HepG2 (cell line): Measurements from ENCODE around the gene HYDIN. TPM values are rescaled to one million over a fixed set of nuclear protein-coding genes. Genes with fewer than 3 reads are reported as not detected.
"Not testable (repeated sequence)": the region's sequence is repeated elsewhere in the genome, so short reads cannot be mapped to it uniquely, and the experiment has no call there.

Source experiments
- ATAC-seq: fragments of 200-7000 bp; cut with Tn5 transposase; 3 replicates; pipeline ENCODE4 v1.9.1; 2020; ENCODE audit warnings: mild to moderate bottlenecking, moderate library complexity
- BruUV-seq: library from RNA; stranded (reverse); fragments of 400-500 nt; replicated peaks from 2 replicates; lab custom pipeline; 2021; lab: Mats Ljungman, UMichigan
- CTCF ChIA-PET: fragments of 300-600 bp; formaldehyde crosslinking; extraction: SDS; loops from one replicate; lab custom pipeline; 2021; ENCODE audit warnings: low total read pairs, inconsistent platforms, low intra/inter-chr PET ratio; lab: Yijun Ruan, JAX
- POLR2A ChIA-PET: fragments of 350-600 bp; sonication (Branson Sonifier 250); formaldehyde crosslinking; loops from one replicate; lab custom pipeline; 2020; ENCODE audit warnings: antibody characterized with exemption, inconsistent platforms; lab: Yijun Ruan, JAX
- DNase-seq: peaks from one replicate; pipeline ENCODE4 v3.0.0-alpha.2; 2015; ENCODE audit warnings: low spot score
- FAIRE-seq: peaks from 3 replicates; lab custom pipeline; 2011; peaks lifted over from hg19 to GRCh38; lab: Jason Lieb, UNC
- H2AFZ ChIP-seq: one replicate; pipeline ENCODE4 v1.6.1; 2011; ENCODE audit warnings: low read length, inconsistent platforms
- H3K27ac ChIP-seq: fragments of 300-600 bp; 3 replicates; pipeline ENCODE4 v1.8.0; 2011; ENCODE audit warnings: mixed run types, mild to moderate bottlenecking, mixed read lengths, low read length, inconsistent platforms; ENCODE audit not compliant: insufficient read depth; ENCODE audit errors: extremely low read length
- H3K27me3 ChIP-seq, 2 experiments: fragments of 200-600 bp in 1 of 2; 2 replicates in 1 of 2; 3 replicates in 1 of 2; pipeline versions ENCODE4 v1.6.0 to v1.8.0; 2011; ENCODE audit warnings: low read length in 2 of 2, mild to moderate bottlenecking in 2 of 2, moderate library complexity in 2 of 2, inconsistent platforms in 1 of 2; ENCODE audit not compliant: insufficient read depth in 2 of 2, control insufficient read depth in 1 of 2
- H3K36me3 ChIP-seq, 2 experiments: fragments of 200-600 bp in 1 of 2; replicated peaks in 1 of 2; 2 replicates in 1 of 2; 3 replicates in 1 of 2; pipeline versions ENCODE4 v1.5.1 to v1.8.0; 2011; ENCODE audit warnings: low read length in 2 of 2, inconsistent platforms in 1 of 2; ENCODE audit not compliant: insufficient read depth in 2 of 2, control insufficient read depth in 1 of 2
- H3K4me1 ChIP-seq: 2 replicates; pipeline ENCODE4 v1.5.1; 2012; ENCODE audit warnings: low read length, inconsistent platforms; ENCODE audit not compliant: insufficient read depth
- H3K4me2 ChIP-seq: 2 replicates; pipeline ENCODE4 v1.6.0; 2011; ENCODE audit warnings: low read depth, low read length, inconsistent platforms
- H3K4me3 ChIP-seq, 3 experiments: fragments of 200-600 bp in 1 of 3; sonication (generic), shearing (Covaris generic) in 1 of 3; replicated peaks in 1 of 3; 2 replicates each; pipeline ENCODE4 v1.5.1; 2011 to 2016; ENCODE audit warnings: low read length in 3 of 3, inconsistent platforms in 2 of 3, low read depth in 2 of 3, mild to moderate bottlenecking in 2 of 3, control low read depth in 1 of 3, mixed read lengths in 1 of 3; ENCODE audit not compliant: insufficient read depth in 1 of 3
- H3K79me2 ChIP-seq: one replicate; pipeline ENCODE4 v1.6.1; 2011; ENCODE audit warnings: low read length, inconsistent platforms; ENCODE audit not compliant: insufficient read depth
- H3K9ac ChIP-seq: 2 replicates; pipeline ENCODE4 v1.6.0; 2011; ENCODE audit warnings: mild to moderate bottlenecking, low read depth, low read length, inconsistent platforms; ENCODE audit not compliant: insufficient read depth
- H3K9me3 ChIP-seq: 2 replicates; pipeline ENCODE4 v1.5.1; 2012; ENCODE audit warnings: mild to moderate bottlenecking, low read length
- H4K20me1 ChIP-seq: 2 replicates; pipeline ENCODE4 v1.6.0; 2011; ENCODE audit warnings: inconsistent platforms, mild to moderate bottlenecking, low read length, moderate library complexity; ENCODE audit not compliant: insufficient read depth
- WGBS: methylation state at CpG from one replicate; pipeline ENCODE4 v1.1.6; 2017; ENCODE audit warnings: low lambda C conversion rate; 5-methylcytosine and 5-hydroxymethylcytosine counted together
- in situ Hi-C: cut with HindIII; loops from 2 replicates; pipeline ENCODE4 v1.10.0; 2017; ENCODE audit warnings: low pct_unique_long_range_greater_than_20kb; ENCODE audit not compliant: extremely low pct_ligation_motif_present
- intact Hi-C: fragments of 100-400 bp; cut with micrococcal nuclease; formaldehyde crosslinking; loops from one replicate; pipeline ENCODE4 v1.10.0; 2022; ENCODE audit not compliant: unreplicated experiment
- polyA plus RNA-seq, 8 experiments: library from polyadenylated mRNA; depleted of rRNA in 3 of 8; stranded (reverse) in 7 of 8; unstranded in 1 of 8; fragments of >200 nt; fragmentation: Illumina TruSeq in 4 of 8; extraction: Trizol in 4 of 8; gene quantifications; 2 replicates each; pipeline versions ENCODE4 v1.2.1 to v1.2.3, GENCODE V29; 2011 to 2016; ENCODE audit warnings: low read depth in 4 of 8, missing spikeins in 1 of 8, mixed read lengths in 1 of 8; ENCODE audit not compliant: insufficient read depth in 1 of 8
- total RNA-seq, 5 experiments: library from RNA; depleted of rRNA; stranded (reverse); fragments of >200 nt; fragmentation: Illumina TruSeq; extraction: Trizol; gene quantifications; 2 replicates each; pipeline ENCODE4 v1.2.3, GENCODE V29; 2016; ENCODE audit warnings: low read depth in 1 of 5

HYDIN gene
- total and polyA plus RNA-seq, 2 of the 13 experiments (the other 11 are each of a cell fraction or from before 2014, with no cell fraction given), result not detected

- H3K79me2 ChIP-seq, H3K9me3 ChIP-seq, H3K9ac ChIP-seq, H3K4me2 ChIP-seq, ATAC-seq, BruUV-seq, H3K27ac ChIP-seq, in situ Hi-C loops, CTCF ChIA-PET, H3K36me3 ChIP-seq, H3K4me3 ChIP-seq, POLR2A ChIA-PET, FAIRE-seq, H4K20me1 ChIP-seq, H3K27me3 ChIP-seq, H2AFZ ChIP-seq, intact Hi-C loops, DNase-seq, H3K4me1 ChIP-seq: not testable (repeated sequence)
- 60% methylated on average over 5 of the region's 8 CpGs for WGBS
Observed at GRCh38 chr16:70882311-70882710, 348.2 kb downstream of the HYDIN start.

- H3K79me2 ChIP-seq, BruUV-seq, FAIRE-seq: not testable (repeated sequence)
Observed at GRCh38 chr16:70877895-70878294, 352.6 kb downstream of the HYDIN start.

GRCh38 chr16:70876442-70876841, 354.1 kb downstream of the HYDIN start:
- peak; percentile 71 for FAIRE-seq
- no CpG with 5 or more reads among the region's 1 CpG for WGBS
- H3K27me3 ChIP-seq, H3K4me2 ChIP-seq, H4K20me1 ChIP-seq, DNase-seq, H3K9me3 ChIP-seq, H3K9ac ChIP-seq, H3K4me3 ChIP-seq, H2AFZ ChIP-seq, intact Hi-C loops, H3K36me3 ChIP-seq, H3K27ac ChIP-seq, H3K79me2 ChIP-seq, ATAC-seq, H3K4me1 ChIP-seq, POLR2A ChIA-PET, BruUV-seq, in situ Hi-C loops, CTCF ChIA-PET: not testable (repeated sequence)

More at GRCh38 chr16:70877895-70878294, 352.6 kb downstream of the HYDIN start:
- H3K4me3 ChIP-seq, POLR2A ChIA-PET, CTCF ChIA-PET, H2AFZ ChIP-seq, H3K9me3 ChIP-seq, H3K27me3 ChIP-seq, H4K20me1 ChIP-seq, ATAC-seq, H3K36me3 ChIP-seq, in situ Hi-C loops, H3K4me1 ChIP-seq, H3K4me2 ChIP-seq, intact Hi-C loops, H3K27ac ChIP-seq, DNase-seq, H3K9ac ChIP-seq: not testable (repeated sequence)
- 11% methylated on average over 5 of the region's 5 CpGs for WGBS

- H3K4me1 ChIP-seq, in situ Hi-C loops, DNase-seq, H2AFZ ChIP-seq, BruUV-seq, H3K9ac ChIP-seq, H3K79me2 ChIP-seq, H3K27ac ChIP-seq, CTCF ChIA-PET, H3K4me3 ChIP-seq, H3K36me3 ChIP-seq, H3K4me2 ChIP-seq, H3K9me3 ChIP-seq, POLR2A ChIA-PET, ATAC-seq, FAIRE-seq, intact Hi-C loops, H4K20me1 ChIP-seq, H3K27me3 ChIP-seq: not testable (repeated sequence)
- 3% methylated on average over 5 of the region's 5 CpGs for WGBS
Observed at GRCh38 chr16:70864698-70865097, 365.8 kb downstream of the HYDIN start.
